Erythroblast (primary cell): ENCODE results near the gene OR2F2.

Experiments
- DNase-seq, 2 experiments: peaks; one replicate each; lab custom pipeline; 2025; lab: John Stamatoyannopoulos, UW
- GATA1 ChIP-seq: IDR thresholded peaks from 2 replicates; pipeline ENCODE4 v1.6.1; 2011; ENCODE audit warnings: low read depth, mild to moderate bottlenecking, control low read depth, low read length, moderate library complexity
- POLR2A ChIP-seq: IDR thresholded peaks from 2 replicates; pipeline ENCODE4 v1.6.1; 2011; ENCODE audit warnings: mild to moderate bottlenecking, low read length

Gene OR2F2

DNA sequence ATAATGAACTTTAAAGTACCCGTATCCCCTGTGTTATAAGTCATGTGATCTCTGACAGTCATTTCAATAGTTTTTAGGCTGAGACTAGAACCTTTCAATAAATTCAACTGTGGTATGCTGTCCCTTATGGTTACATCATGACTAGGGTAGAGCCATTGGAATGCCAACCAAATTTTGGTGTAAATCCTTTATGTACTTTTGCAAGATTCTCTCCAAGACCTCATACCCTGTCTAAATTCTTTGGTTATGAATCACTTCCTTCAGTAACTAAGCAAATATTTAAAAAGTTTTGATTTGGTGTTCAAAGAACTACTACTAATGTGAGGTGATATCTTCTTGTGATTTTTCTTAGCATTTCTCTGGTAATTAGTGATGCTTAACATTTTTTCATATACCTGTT, 44.3 kb downstream of the OR2F2 start:
- TF ChIP-seq GATA1 (no peak), POLR2A (no peak)
- no peak for DNase-seq

DNA sequence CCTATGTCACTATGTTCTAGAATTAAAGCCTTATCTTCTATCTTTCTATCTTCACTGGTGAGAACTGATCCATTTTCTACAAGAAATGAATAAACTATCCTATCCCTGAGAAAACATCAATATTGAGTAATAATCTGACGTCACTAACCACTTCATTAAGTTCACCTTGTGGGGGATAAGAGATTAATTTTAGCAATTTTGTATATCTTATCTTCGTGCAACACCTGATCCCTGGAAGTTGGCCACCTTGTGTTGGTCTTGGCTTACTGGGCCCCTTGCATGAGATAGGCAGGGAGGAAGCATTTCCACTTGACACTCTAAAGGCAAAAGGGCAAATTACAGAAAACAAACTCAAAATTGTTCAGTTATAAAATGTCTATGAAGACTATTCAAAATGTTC, 45.0 kb downstream of the OR2F2 start:
- TF ChIP-seq GATA1 (no peak), POLR2A (no peak)

DNA sequence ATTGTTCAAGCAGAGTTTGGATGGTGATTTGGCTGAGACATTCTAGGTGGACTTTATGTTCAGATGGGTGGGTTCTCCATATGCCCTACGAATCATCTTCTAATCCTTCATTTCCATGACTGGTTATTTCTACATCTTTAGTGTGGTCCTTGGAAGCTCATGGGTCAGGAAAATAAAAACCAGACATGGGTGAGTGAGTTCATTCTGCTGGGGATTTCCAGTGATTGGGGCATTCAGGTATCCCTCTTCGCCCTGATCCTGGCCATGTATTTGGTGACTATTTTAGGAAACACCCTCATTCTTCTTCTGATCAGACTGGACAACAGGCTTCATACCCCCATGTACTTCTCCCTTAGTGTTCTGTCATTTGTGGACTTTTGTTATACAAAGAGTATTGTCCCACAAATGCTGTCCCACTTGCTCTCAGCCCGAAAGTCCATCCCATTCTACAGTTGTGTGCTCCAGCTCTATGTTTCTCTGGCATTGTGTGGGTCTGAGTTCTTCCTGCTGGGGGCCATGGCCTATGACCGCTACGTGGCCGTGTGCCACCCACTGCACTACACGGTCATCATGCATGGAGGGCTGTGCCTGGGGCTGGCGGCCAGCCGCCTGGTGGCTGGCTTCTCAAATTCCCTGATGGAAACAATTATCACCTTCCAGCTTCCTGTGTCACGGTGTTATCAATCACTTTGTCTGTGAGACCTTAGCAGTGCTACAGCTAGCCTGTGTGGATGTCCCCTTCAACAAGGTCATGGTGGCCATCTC, 45.9 kb downstream of the OR2F2 start:
- no peak for DNase-seq
- TF ChIP-seq GATA1 (no peak), POLR2A (no peak)

More for the DNA sequence above, 45.0 kb downstream of the OR2F2 start:
- DNase-seq = peak; percentile 2 to 13

DNA sequence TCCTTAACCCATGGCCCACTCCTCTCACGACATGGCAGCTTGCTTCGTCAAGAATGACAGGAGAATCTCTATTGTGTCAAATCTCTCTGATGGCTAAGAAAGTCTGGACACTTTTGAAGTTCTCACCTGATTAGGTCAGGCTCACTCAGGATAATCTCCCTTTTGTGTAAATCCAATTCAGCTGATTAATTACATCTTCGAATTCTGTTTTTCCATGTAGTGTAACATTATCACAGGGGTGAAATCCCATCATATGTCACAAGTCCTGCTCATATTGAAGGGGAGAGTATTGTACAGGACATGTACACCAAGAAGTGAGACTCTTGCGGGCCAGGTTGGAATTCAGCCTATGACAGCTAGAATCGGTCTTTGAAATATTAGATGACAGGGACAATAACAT, 48.9 kb downstream of the OR2F2 start:
- DNase-seq = no peak
- no peak for TF ChIP-seq POLR2A
- TF ChIP-seq GATA1 = no peak
